ENCODE data around the gene HNRNPH3.

Gene HNRNPH3

GRCh38 chr10:68385740-68386139, 53.9 kb downstream of the HNRNPH3 start:
- FAIRE-seq = no peak
- DNase-seq (ENCODE audit: low spot score) = no peak

All from urothelium cell line (cell line).